Activated naive CD4-positive, alpha-beta T cell treated with anti-CD3 and anti-CD28 coated beads, Interleukin-2, amount 50 U/mL, for 24 hours (primary cell): ENCODE results near the gene WFS1.

Experiments used
- H3K27ac Mint-ChIP-seq: one replicate; pipeline ENCODE4 v1.8.0; 2021; ENCODE audit warnings: mild to moderate bottlenecking, mixed read lengths
- H3K27me3 Mint-ChIP-seq: one replicate; pipeline ENCODE4 v1.8.0; 2021; ENCODE audit warnings: mixed read lengths
- H3K36me3 Mint-ChIP-seq: one replicate; pipeline ENCODE4 v1.8.0; 2021; ENCODE audit warnings: mixed read lengths
- H3K4me1 Mint-ChIP-seq: one replicate; pipeline ENCODE4 v1.8.0; 2021; ENCODE audit warnings: mixed read lengths
- H3K4me3 Mint-ChIP-seq: one replicate; pipeline ENCODE4 v1.8.0; 2021; ENCODE audit warnings: mild to moderate bottlenecking, mixed read lengths
- H3K9me3 Mint-ChIP-seq: one replicate; pipeline ENCODE4 v1.8.0; 2021; ENCODE audit warnings: mixed read lengths

WFS1 gene

GRCh38 chr4:6250235-6250983 is 19.2 kb upstream of the WFS1 start:
- H3K9me3 Mint-ChIP-seq: no peaks in the 10 kb centered on the region
- no peaks in the 10 kb centered on the region for H3K4me1 Mint-ChIP-seq
- H3K27me3 Mint-ChIP-seq: peaks cover 24% of the 10 kb centered on the region
- H3K36me3 Mint-ChIP-seq: no peaks in the 10 kb centered on the region
- peak overlapping the region; percentile 51 for H3K27ac Mint-ChIP-seq
- H3K4me3 Mint-ChIP-seq: no peak overlapping the region

DNA sequence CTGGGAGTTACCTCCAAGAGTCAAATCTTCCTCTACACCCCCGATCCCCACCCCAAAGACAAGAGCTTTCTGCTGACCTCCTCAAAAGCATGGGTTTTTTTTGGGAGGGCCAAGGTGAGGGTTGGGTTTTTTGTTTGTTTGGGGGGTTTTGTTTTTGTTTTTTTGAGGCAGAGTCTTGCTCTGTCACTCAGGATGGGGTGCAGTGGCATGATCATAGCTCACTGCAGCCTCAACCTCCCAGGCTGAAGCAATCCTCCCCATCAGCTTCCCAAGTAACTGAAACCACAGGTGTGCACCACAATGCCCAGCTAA is 18.7 kb upstream of the WFS1 start:
- Mint-ChIP-seq H3K9me3 (no peaks in the 10 kb centered on the region), H3K27ac (no peak overlapping the region), H3K27me3 (peaks cover 24% of the 10 kb centered on the region), H3K4me1 (no peaks in the 10 kb centered on the region), H3K36me3 (no peaks in the 10 kb centered on the region), H3K4me3 (no peak overlapping the region)

DNA sequence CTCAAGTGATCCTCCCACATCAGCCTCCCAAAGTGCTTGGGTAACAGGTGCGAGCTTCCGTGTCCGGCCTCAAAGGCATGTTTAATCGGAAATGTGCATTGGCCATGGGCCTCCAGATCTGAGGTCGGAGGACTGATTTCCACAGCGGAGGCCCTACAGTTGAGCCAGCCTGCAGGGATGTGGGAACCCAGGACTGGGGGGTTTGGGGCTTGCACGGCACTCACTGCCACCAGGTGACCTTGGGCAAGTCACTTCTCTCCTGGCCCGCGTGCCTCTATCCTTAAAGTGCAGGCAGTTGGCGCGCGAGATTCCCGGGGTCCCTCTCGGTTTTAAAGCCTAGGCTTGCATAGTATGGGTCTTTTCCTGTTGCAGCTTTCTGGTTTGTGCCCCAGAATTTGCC is 18.3 kb upstream of the WFS1 start:
- Mint-ChIP-seq H3K4me3 (no peak overlapping the region), H3K9me3 (no peaks in the 10 kb centered on the region), H3K4me1 (no peaks in the 10 kb centered on the region), H3K27ac (no peak overlapping the region), H3K36me3 (no peaks in the 10 kb centered on the region), H3K27me3 (peaks cover 21% of the 10 kb centered on the region)

DNA sequence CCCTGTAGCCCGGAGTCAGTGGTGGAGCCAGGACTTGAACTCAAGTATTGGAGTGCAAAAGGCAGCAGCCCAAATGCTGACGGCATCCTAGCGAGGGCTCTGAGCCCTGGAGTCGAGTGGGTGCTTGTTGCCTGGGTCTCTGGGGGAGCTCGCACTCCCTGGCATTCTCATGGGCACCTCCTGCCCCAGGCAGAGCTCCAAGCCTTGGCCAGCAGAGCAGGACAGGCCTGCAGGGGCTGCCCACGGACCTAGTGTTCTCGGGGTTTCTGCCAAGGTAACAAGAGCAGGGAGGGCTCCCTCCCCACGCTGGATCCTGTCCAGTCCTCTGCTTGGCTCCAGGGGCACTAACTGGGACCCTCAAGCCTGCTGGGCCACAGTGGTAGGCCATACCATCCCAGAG is 17.6 kb upstream of the WFS1 start:
- no peaks in the 10 kb centered on the region for H3K36me3 Mint-ChIP-seq
- H3K27me3 Mint-ChIP-seq: peaks cover 17% of the 10 kb centered on the region
- no peaks in the 10 kb centered on the region for H3K9me3 Mint-ChIP-seq
- no peak overlapping the region for H3K27ac Mint-ChIP-seq
- H3K4me3 Mint-ChIP-seq: no peak overlapping the region
- H3K4me1 Mint-ChIP-seq: peaks cover 3% of the 10 kb centered on the region

- H3K9me3 Mint-ChIP-seq: no peaks in the 10 kb centered on the region
- H3K36me3 Mint-ChIP-seq: no peaks in the 10 kb centered on the region
- no peak overlapping the region for H3K27ac Mint-ChIP-seq
- H3K27me3 Mint-ChIP-seq: peaks cover 14% of the 10 kb centered on the region
- H3K4me1 Mint-ChIP-seq: peaks cover 6% of the 10 kb centered on the region
- no peak overlapping the region for H3K4me3 Mint-ChIP-seq
These were observed 16.5 kb upstream of the WFS1 start for GRCh38 chr4:6253111-6253510.

DNA sequence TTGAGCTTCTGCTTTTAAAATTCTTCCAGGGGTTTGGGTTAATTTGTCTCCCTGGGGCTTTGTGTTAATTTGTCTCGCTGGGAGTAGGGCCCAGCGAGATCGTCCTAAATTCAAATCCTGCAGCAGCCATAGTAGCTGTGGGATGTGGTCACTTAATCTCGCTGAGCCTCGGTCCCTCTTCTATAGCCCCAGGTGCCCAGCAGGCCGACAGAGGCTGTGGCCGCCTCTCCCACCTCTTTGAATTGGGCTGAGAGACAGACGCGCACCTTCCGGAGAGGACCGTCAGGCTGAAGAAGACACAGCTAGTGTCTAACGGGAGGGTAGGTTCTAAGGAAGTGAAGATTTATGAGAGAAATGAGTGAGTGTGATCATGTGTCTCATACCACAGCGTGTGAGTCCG is 15.7 kb upstream of the WFS1 start:
- H3K4me1 Mint-ChIP-seq: peaks cover 6% of the 10 kb centered on the region
- no peaks in the 10 kb centered on the region for H3K9me3 Mint-ChIP-seq
- H3K4me3 Mint-ChIP-seq: no peak overlapping the region
- H3K27ac Mint-ChIP-seq: no peak overlapping the region
- H3K36me3 Mint-ChIP-seq: no peaks in the 10 kb centered on the region
- peaks cover 12% of the 10 kb centered on the region for H3K27me3 Mint-ChIP-seq

GRCh38 chr4:6256141-6256540 is 13.5 kb upstream of the WFS1 start:
- H3K27me3 Mint-ChIP-seq: peaks cover 4% of the 10 kb centered on the region

GRCh38 chr4:6257247-6258025 is 12.2 kb upstream of the WFS1 start:
- no peaks in the 10 kb centered on the region for H3K9me3 Mint-ChIP-seq
- H3K27ac Mint-ChIP-seq: no peak overlapping the region
- H3K36me3 Mint-ChIP-seq: no peaks in the 10 kb centered on the region
- H3K4me3 Mint-ChIP-seq: no peak overlapping the region
- H3K27me3 Mint-ChIP-seq: peaks cover 4% of the 10 kb centered on the region
- peaks cover 6% of the 10 kb centered on the region for H3K4me1 Mint-ChIP-seq

More at GRCh38 chr4:6256141-6256540, 13.5 kb upstream of the WFS1 start:
- no peak overlapping the region for H3K27ac Mint-ChIP-seq
- H3K4me3 Mint-ChIP-seq: no peak overlapping the region
- H3K4me1 Mint-ChIP-seq: peaks cover 6% of the 10 kb centered on the region
- no peaks in the 10 kb centered on the region for H3K36me3 Mint-ChIP-seq
- no peaks in the 10 kb centered on the region for H3K9me3 Mint-ChIP-seq

- Mint-ChIP-seq H3K36me3 (no peaks in the 10 kb centered on the region), H3K27me3 (peaks cover 4% of the 10 kb centered on the region), H3K4me1 (peaks cover 6% of the 10 kb centered on the region), H3K27ac (no peak overlapping the region), H3K4me3 (no peak overlapping the region), H3K9me3 (no peaks in the 10 kb centered on the region)
These were observed 11.7 kb upstream of the WFS1 start for GRCh38 chr4:6258026-6258360.

GRCh38 chr4:6258741-6259140 is 10.9 kb upstream of the WFS1 start:
- Mint-ChIP-seq H3K27me3 (peaks cover 4% of the 10 kb centered on the region), H3K4me1 (peaks cover 6% of the 10 kb centered on the region), H3K36me3 (no peaks in the 10 kb centered on the region), H3K4me3 (no peak overlapping the region), H3K9me3 (no peaks in the 10 kb centered on the region), H3K27ac (no peak overlapping the region)

DNA sequence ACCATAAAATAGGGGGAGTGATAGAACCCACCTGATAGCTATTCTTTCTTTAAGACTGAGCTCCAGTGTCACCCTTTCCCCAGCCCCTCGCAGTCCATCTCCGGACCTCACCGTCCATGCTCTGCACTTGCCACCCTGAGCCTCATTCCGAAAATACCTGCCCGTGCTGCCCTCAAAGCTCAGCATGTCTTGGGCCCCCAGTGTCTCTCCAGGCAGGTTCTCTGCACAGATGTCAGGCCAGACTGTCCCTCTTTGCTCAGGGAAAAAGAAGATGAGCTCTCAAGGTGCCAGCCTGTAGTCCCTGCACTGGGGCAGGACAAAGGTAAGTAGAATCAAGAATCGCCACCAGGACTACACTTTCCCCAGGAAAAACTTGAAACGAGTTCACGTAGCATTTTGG is 9.8 kb upstream of the WFS1 start:
- Mint-ChIP-seq H3K4me3 (no peak overlapping the region), H3K27ac (no peak overlapping the region), H3K36me3 (no peaks in the 10 kb centered on the region), H3K4me1 (peaks cover 6% of the 10 kb centered on the region), H3K27me3 (peaks cover 4% of the 10 kb centered on the region), H3K9me3 (no peaks in the 10 kb centered on the region)

DNA sequence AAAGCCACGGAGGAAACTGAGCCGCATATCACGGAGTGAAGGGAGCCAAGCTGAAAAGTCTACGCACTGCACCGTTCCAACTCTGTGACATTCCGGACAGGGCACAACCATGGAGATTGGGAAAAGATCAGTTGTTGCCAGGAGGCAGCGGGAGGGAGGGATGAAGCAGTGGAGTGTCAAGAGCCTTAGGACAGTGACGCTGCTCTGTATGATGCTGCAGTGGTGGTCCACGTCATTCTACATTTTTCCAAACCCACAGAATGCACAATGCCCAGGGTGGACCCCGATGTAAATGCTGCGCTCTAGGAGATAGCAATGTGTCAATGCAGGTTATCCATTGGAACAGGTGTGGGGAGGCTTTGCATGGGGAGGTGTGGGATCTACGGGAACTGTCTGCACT is 7.5 kb upstream of the WFS1 start:
- H3K4me1 Mint-ChIP-seq: peaks cover 1% of the 10 kb centered on the region
- H3K27ac Mint-ChIP-seq: no peak overlapping the region
- H3K9me3 Mint-ChIP-seq: no peaks in the 10 kb centered on the region
- no peaks in the 10 kb centered on the region for H3K36me3 Mint-ChIP-seq
- H3K27me3 Mint-ChIP-seq: peaks cover under 1% of the 10 kb centered on the region
- no peak overlapping the region for H3K4me3 Mint-ChIP-seq

DNA sequence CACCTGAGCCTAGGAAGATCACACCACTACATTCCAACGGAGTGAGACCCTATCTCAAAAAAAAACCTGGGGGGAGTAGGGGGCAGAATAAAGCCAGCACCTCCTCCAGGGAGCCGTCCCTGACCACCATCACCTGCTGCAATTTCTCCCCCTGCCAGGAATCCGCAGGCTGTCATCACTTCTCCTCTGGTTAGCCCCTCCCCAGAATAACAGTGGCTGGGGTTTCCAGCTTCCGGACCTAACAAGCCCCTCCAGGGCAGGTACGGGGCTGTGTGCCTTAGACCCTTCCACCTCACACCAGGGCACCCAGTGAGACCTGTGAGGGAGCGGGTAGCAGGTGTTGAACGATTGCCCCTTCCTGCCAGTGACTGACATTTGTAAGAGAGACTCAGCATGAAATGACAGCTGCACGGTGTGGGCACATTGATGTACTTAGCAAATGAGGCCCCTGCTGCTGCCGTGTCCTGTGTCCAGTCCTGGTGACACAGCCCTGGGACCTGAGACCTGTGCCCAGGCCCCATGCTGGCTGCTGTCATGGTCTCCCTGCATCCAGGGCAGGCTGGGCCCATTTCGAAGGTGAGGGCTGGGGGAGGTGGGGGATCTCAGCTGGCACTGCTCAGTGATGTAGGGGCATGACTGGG is 6.7 kb upstream of the WFS1 start:
- peaks cover 2% of the 10 kb centered on the region for H3K4me1 Mint-ChIP-seq
- no peak overlapping the region for H3K27ac Mint-ChIP-seq
- no peaks in the 10 kb centered on the region for H3K27me3 Mint-ChIP-seq
- no peaks in the 10 kb centered on the region for H3K36me3 Mint-ChIP-seq
- no peaks in the 10 kb centered on the region for H3K9me3 Mint-ChIP-seq
- H3K4me3 Mint-ChIP-seq: no peak overlapping the region

GRCh38 chr4:6263526-6264224 is 6.0 kb upstream of the WFS1 start:
- no peaks in the 10 kb centered on the region for H3K9me3 Mint-ChIP-seq
- H3K4me3 Mint-ChIP-seq: no peak overlapping the region
- no peak overlapping the region for H3K27ac Mint-ChIP-seq
- H3K4me1 Mint-ChIP-seq: peaks cover 4% of the 10 kb centered on the region
- H3K27me3 Mint-ChIP-seq: no peaks in the 10 kb centered on the region
- no peaks in the 10 kb centered on the region for H3K36me3 Mint-ChIP-seq

DNA sequence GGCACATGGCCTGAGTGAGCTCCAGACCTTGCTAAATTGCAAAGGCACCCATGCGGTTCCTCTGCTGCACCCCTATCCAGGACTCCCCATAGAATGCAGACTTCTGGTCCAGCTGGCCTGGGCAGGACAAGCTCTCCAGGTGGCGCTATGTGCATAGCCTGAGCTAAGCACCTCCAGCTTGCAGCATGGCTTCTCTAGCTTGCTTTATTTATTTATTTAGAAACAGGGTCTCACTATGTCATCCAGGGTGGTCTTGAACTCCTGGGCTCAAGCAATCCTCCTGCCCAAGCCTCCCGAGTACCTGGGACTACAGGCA is 5.5 kb upstream of the WFS1 start:
- no peak overlapping the region for H3K4me3 Mint-ChIP-seq
- no peak overlapping the region for H3K27ac Mint-ChIP-seq
- H3K27me3 Mint-ChIP-seq: no peaks in the 10 kb centered on the region
- H3K36me3 Mint-ChIP-seq: no peaks in the 10 kb centered on the region
- H3K4me1 Mint-ChIP-seq: peaks cover 9% of the 10 kb centered on the region
- no peaks in the 10 kb centered on the region for H3K9me3 Mint-ChIP-seq

DNA sequence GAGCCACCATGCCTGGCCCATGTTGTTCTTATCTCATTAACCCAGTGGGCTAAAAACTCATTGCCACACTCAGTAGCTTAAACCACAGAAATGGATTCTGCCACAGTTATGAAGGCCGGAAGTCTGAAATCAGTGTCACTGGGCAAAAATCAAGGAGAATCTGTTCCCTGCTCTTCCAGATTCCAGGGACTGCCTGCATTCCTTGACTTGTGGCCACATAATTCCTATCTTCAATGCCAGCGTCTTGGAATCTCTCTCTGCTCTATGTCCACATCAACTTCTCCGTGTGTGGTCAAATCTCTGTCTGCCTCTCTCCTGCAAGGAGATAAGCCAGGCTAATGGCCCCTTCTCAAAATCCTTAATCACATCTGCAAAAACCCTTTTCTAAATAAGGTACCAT is 4.1 kb upstream of the WFS1 start:
- no peaks in the 10 kb centered on the region for H3K27me3 Mint-ChIP-seq
- H3K27ac Mint-ChIP-seq: no peak overlapping the region
- no peaks in the 10 kb centered on the region for H3K36me3 Mint-ChIP-seq
- H3K4me1 Mint-ChIP-seq: peaks cover 13% of the 10 kb centered on the region
- H3K4me3 Mint-ChIP-seq: no peak overlapping the region
- H3K9me3 Mint-ChIP-seq: no peaks in the 10 kb centered on the region
